ENCODE data around the gene TFAP2A. TPM values are rescaled to one million over a fixed set of nuclear protein-coding genes. Genes with fewer than 3 reads are reported as not detected.

TFAP2A gene
- total RNA-seq, 2 donors from 2014 or later = 0.52 TPM; not detected in 1

GRCh38 chr6:10415617-10416480 lies 975 bp upstream of the TFAP2A start:
- DNase-seq (ENCODE audit: low spot score) = no peak
- intact Hi-C loops (cut with DNase I) = no loop called here

- DNase-seq (ENCODE audit: low spot score) = peak; percentile 82
- intact Hi-C loops (cut with DNase I) = no loop called here
These were observed 780 bp downstream of the TFAP2A start for GRCh38 chr6:10413850-10414738.

GRCh38 chr6:10413262-10413849 lies 1.5 kb downstream of the TFAP2A start:
- DNase-seq (ENCODE audit: low spot score) = no peak
- intact Hi-C loops (cut with DNase I) = no loop called here

GRCh38 chr6:10412461-10413261 lies 2.2 kb downstream of the TFAP2A start:
- peak; percentile 78 for DNase-seq (ENCODE audit: low spot score)
- intact Hi-C loops (cut with DNase I) = no loop called here

- DNase-seq (ENCODE audit: low spot score) = peak; percentile 81
- intact Hi-C loops (cut with DNase I) = no loop called here
These were observed 2.9 kb downstream of the TFAP2A start for GRCh38 chr6:10411971-10412460.

GRCh38 chr6:10411131-10411970 lies 3.5 kb downstream of the TFAP2A start:
- intact Hi-C loops (cut with DNase I) = no loop called here
- peak; percentile 77 for DNase-seq (ENCODE audit: low spot score)

GRCh38 chr6:10410207-10411050 lies 4.4 kb downstream of the TFAP2A start:
- DNase-seq (ENCODE audit: low spot score) = no peak
- intact Hi-C loops (cut with DNase I) = no loop called here

- no peak for DNase-seq (ENCODE audit: low spot score)
- intact Hi-C loops (cut with DNase I) = no loop called here
These were observed 5.1 kb downstream of the TFAP2A start for GRCh38 chr6:10409731-10410206.

GRCh38 chr6:10409233-10409721 lies 5.6 kb downstream of the TFAP2A start:
- intact Hi-C loops (cut with DNase I) = no loop called here
- no peak for DNase-seq (ENCODE audit: low spot score)

GRCh38 chr6:10408457-10408856 lies 6.4 kb downstream of the TFAP2A start:
- intact Hi-C loops (cut with DNase I) = no loop called here
- DNase-seq (ENCODE audit: low spot score) = no peak

GRCh38 chr6:10407674-10408054 lies 7.2 kb downstream of the TFAP2A start:
- intact Hi-C loops (cut with DNase I) = no loop called here
- no peak for DNase-seq (ENCODE audit: low spot score)

GRCh38 chr6:10407018-10407673 lies 7.7 kb downstream of the TFAP2A start:
- intact Hi-C loops (cut with DNase I) = no loop called here
- no peak for DNase-seq (ENCODE audit: low spot score)

GRCh38 chr6:10406556-10406955 lies 8.3 kb downstream of the TFAP2A start:
- intact Hi-C loops (cut with DNase I) = no loop called here

GRCh38 chr6:10405513-10405900 lies 9.4 kb downstream of the TFAP2A start:
- DNase-seq (ENCODE audit: low spot score) = no peak
- intact Hi-C loops (cut with DNase I) = no loop called here

More at GRCh38 chr6:10406556-10406955, 8.3 kb downstream of the TFAP2A start:
- DNase-seq (ENCODE audit: low spot score) = no peak

GRCh38 chr6:10404799-10405512 lies 9.9 kb downstream of the TFAP2A start:
- peak; percentile 72 for DNase-seq (ENCODE audit: low spot score)
- intact Hi-C loops (cut with DNase I) = no loop called here

Data from posterior vena cava (tissue), 2 donors.